Mesendoderm (in vitro differentiated cells): ENCODE results near the gene LMO1.

Experiments
- DNase-seq: peaks from one replicate; pipeline ENCODE4 v3.0.0; 2013
- H2AK5ac ChIP-seq: 2 replicates; pipeline ENCODE4 v1.6.1; 2013; ENCODE audit warnings: low read length, inconsistent platforms
- H2BK120ac ChIP-seq: 2 replicates; pipeline ENCODE4 v1.6.1; 2013; ENCODE audit warnings: low read depth, mild to moderate bottlenecking, low read length, moderate library complexity, mixed read lengths
- H2BK15ac ChIP-seq: replicated peaks from 2 replicates; pipeline ENCODE4 v1.6.1; 2013; ENCODE audit warnings: low read depth, mild to moderate bottlenecking, moderate library complexity
- H2BK5ac ChIP-seq: 2 replicates; pipeline ENCODE4 v1.6.1; 2013; ENCODE audit warnings: low read length, inconsistent platforms
- H3K18ac ChIP-seq: 2 replicates; pipeline ENCODE4 v1.6.1; 2013; ENCODE audit warnings: mild to moderate bottlenecking, low read length, mixed read lengths
- H3K23ac ChIP-seq: one replicate; pipeline ENCODE4 v1.6.1; 2013; ENCODE audit warnings: low read length
- H3K27ac ChIP-seq: 2 replicates; pipeline ENCODE4 v1.5.1; 2013; ENCODE audit warnings: low read depth, mild to moderate bottlenecking, inconsistent platforms, low read length, moderate library complexity
- H3K27me3 ChIP-seq: 2 replicates; pipeline ENCODE4 v1.6.1; 2013; ENCODE audit warnings: low read length, control low read depth, mild to moderate bottlenecking, inconsistent platforms; ENCODE audit not compliant: insufficient read depth, poor library complexity
- H3K36me3 ChIP-seq: 2 replicates; pipeline ENCODE4 v1.6.1; 2013; ENCODE audit warnings: low read length, inconsistent platforms; ENCODE audit not compliant: control insufficient read depth, insufficient read depth
- H3K4ac ChIP-seq: one replicate; pipeline ENCODE4 v1.6.1; 2013; ENCODE audit warnings: low read depth, mild to moderate bottlenecking, low read length, moderate library complexity
- H3K4me1 ChIP-seq: 2 replicates; pipeline ENCODE4 v1.6.1; 2013; ENCODE audit warnings: low read depth, low read length, inconsistent platforms; ENCODE audit not compliant: control insufficient read depth
- H3K4me2 ChIP-seq: 2 replicates; pipeline ENCODE4 v1.6.1; 2013; ENCODE audit warnings: low read length
- H3K4me3 ChIP-seq: 2 replicates; pipeline ENCODE4 v1.5.1; 2013; ENCODE audit warnings: mild to moderate bottlenecking, low read length
- H3K56ac ChIP-seq: one replicate; pipeline ENCODE4 v1.6.1; 2013; ENCODE audit warnings: low read length
- H3K79me1 ChIP-seq: 2 replicates; pipeline ENCODE4 v1.6.1; 2013; ENCODE audit warnings: low read length, inconsistent platforms
- H3K79me2 ChIP-seq: 2 replicates; pipeline ENCODE4 v1.6.1; 2013; ENCODE audit warnings: mild to moderate bottlenecking, low read length; ENCODE audit not compliant: control insufficient read depth, insufficient read depth
- H3K9ac ChIP-seq: 2 replicates; pipeline ENCODE4 v1.6.1; 2013; ENCODE audit warnings: low read length, inconsistent platforms
- H4K5ac ChIP-seq: one replicate; pipeline ENCODE4 v1.6.1; 2013; ENCODE audit warnings: low read length
- H4K8ac ChIP-seq: one replicate; pipeline ENCODE4 v1.6.1; 2013; ENCODE audit warnings: low read depth, mild to moderate bottlenecking, control low read depth, low read length, moderate library complexity
- WGBS: extraction: QIAGEN DNeasy Blood & Tissue Kit; methylation state at CpG from one replicate; pipeline ENCODE4 v1.1.7; 2013; ENCODE audit warnings: low lambda C conversion rate, missing lambda C conversion rate; ENCODE audit not compliant: insufficient coverage; ENCODE audit errors: extremely low coverage; 5-methylcytosine and 5-hydroxymethylcytosine counted together

LMO1 gene

GRCh38 chr11:8192016-8192895 lies 71.4 kb downstream of the LMO1 start:
- Histone ChIP-seq H2BK15ac (no peak overlapping the region), H2BK120ac (no peak overlapping the region), H3K4ac (no peak overlapping the region), H3K79me1 (no peaks in the 10 kb centered on the region), H3K18ac (no peak overlapping the region), H3K4me2 (no peak overlapping the region), H4K5ac (no peak overlapping the region), H3K4me1 (no peaks in the 10 kb centered on the region), H3K9ac (no peak overlapping the region), H2AK5ac (no peak overlapping the region), H3K36me3 (no peaks in the 10 kb centered on the region), H3K27ac (no peak overlapping the region), H3K4me3 (no peak overlapping the region), H3K79me2 (no peaks in the 10 kb centered on the region), H3K27me3 (no peaks in the 10 kb centered on the region), H2BK5ac (no peak overlapping the region), H3K56ac (no peak overlapping the region), H3K23ac (no peak overlapping the region), H4K8ac (no peak overlapping the region)
- peak; percentile 88 for DNase-seq
- no CpG with 5 or more reads among the region's 19 CpGs for WGBS

GRCh38 chr11:8190431-8190830 lies 73.2 kb downstream of the LMO1 start:
- H3K36me3 ChIP-seq, result no peaks in the 10 kb centered on the region
- no peak overlapping the region for H4K5ac ChIP-seq
- H3K79me1 ChIP-seq, result no peaks in the 10 kb centered on the region
- H2BK15ac ChIP-seq, result no peak overlapping the region
- H3K4me3 ChIP-seq, result no peak overlapping the region
- H2BK120ac ChIP-seq, result no peak overlapping the region
- H2AK5ac ChIP-seq, result no peak overlapping the region
- no peak overlapping the region for H4K8ac ChIP-seq
- H2BK5ac ChIP-seq, result no peak overlapping the region
- H3K4me2 ChIP-seq, result no peak overlapping the region
- DNase-seq, result no peak
- H3K18ac ChIP-seq, result no peak overlapping the region
- H3K27me3 ChIP-seq, result no peaks in the 10 kb centered on the region
- no peak overlapping the region for H3K4ac ChIP-seq
- H3K4me1 ChIP-seq, result no peaks in the 10 kb centered on the region
- no peak overlapping the region for H3K9ac ChIP-seq
- H3K79me2 ChIP-seq, result no peaks in the 10 kb centered on the region
- H3K23ac ChIP-seq, result no peak overlapping the region
- H3K27ac ChIP-seq, result no peak overlapping the region
- no peak overlapping the region for H3K56ac ChIP-seq
- no CpG with 5 or more reads among the region's 2 CpGs for WGBS

- H3K23ac ChIP-seq, result no peak overlapping the region
- no peak for DNase-seq
- WGBS, result no CpG with 5 or more reads among the region's 2 CpGs
- no peak overlapping the region for H3K4me2 ChIP-seq
- no peak overlapping the region for H4K5ac ChIP-seq
- no peak overlapping the region for H2BK15ac ChIP-seq
- H2BK120ac ChIP-seq, result no peak overlapping the region
- no peak overlapping the region for H2BK5ac ChIP-seq
- H3K18ac ChIP-seq, result no peak overlapping the region
- no peak overlapping the region for H3K4ac ChIP-seq
- H3K36me3 ChIP-seq, result no peaks in the 10 kb centered on the region
- H4K8ac ChIP-seq, result no peak overlapping the region
- no peaks in the 10 kb centered on the region for H3K27me3 ChIP-seq
- no peak overlapping the region for H3K4me3 ChIP-seq
- H3K27ac ChIP-seq, result no peak overlapping the region
- H3K4me1 ChIP-seq, result no peaks in the 10 kb centered on the region
- H2AK5ac ChIP-seq, result no peak overlapping the region
- H3K79me1 ChIP-seq, result no peaks in the 10 kb centered on the region
- no peak overlapping the region for H3K56ac ChIP-seq
- no peak overlapping the region for H3K9ac ChIP-seq
- no peaks in the 10 kb centered on the region for H3K79me2 ChIP-seq
Observed at GRCh38 chr11:8186429-8186828, 77.2 kb downstream of the LMO1 start.

- Histone ChIP-seq H4K5ac (no peak overlapping the region), H3K56ac (no peak overlapping the region), H3K23ac (no peak overlapping the region), H3K4me2 (no peak overlapping the region), H4K8ac (no peak overlapping the region), H3K79me1 (no peaks in the 10 kb centered on the region), H3K4me3 (no peak overlapping the region), H3K27ac (no peak overlapping the region), H3K36me3 (no peaks in the 10 kb centered on the region), H2BK120ac (no peak overlapping the region), H2AK5ac (no peak overlapping the region), H3K4me1 (no peaks in the 10 kb centered on the region), H3K18ac (no peak overlapping the region), H3K79me2 (no peaks in the 10 kb centered on the region), H3K4ac (no peak overlapping the region), H3K9ac (no peak overlapping the region), H3K27me3 (no peaks in the 10 kb centered on the region), H2BK5ac (no peak overlapping the region), H2BK15ac (no peak overlapping the region)
- WGBS, result no CpG with 5 or more reads among the region's 5 CpGs
- no peak for DNase-seq
Observed at GRCh38 chr11:8183111-8183510, 80.6 kb downstream of the LMO1 start.

- Histone ChIP-seq H3K4ac (no peak overlapping the region), H3K4me2 (no peak overlapping the region), H3K27ac (no peak overlapping the region)
Observed at GRCh38 chr11:8180469-8180868, 83.2 kb downstream of the LMO1 start.

GRCh38 chr11:8178297-8178696 lies 85.4 kb downstream of the LMO1 start:
- H2AK5ac ChIP-seq, result no peak overlapping the region
- no peak overlapping the region for H3K18ac ChIP-seq
- H3K23ac ChIP-seq, result no peak overlapping the region
- no peaks in the 10 kb centered on the region for H3K36me3 ChIP-seq
- no peak overlapping the region for H3K4me3 ChIP-seq
- DNase-seq, result peak; percentile 50
- H3K27me3 ChIP-seq, result no peaks in the 10 kb centered on the region
- no peak overlapping the region for H4K5ac ChIP-seq
- no peak overlapping the region for H3K27ac ChIP-seq
- no peaks in the 10 kb centered on the region for H3K4me1 ChIP-seq
- H3K4ac ChIP-seq, result no peak overlapping the region
- H4K8ac ChIP-seq, result no peak overlapping the region
- H3K9ac ChIP-seq, result no peak overlapping the region
- H2BK15ac ChIP-seq, result no peak overlapping the region
- H3K79me2 ChIP-seq, result no peaks in the 10 kb centered on the region
- H3K79me1 ChIP-seq, result no peaks in the 10 kb centered on the region
- H3K56ac ChIP-seq, result no peak overlapping the region
- no peak overlapping the region for H3K4me2 ChIP-seq
- no peak overlapping the region for H2BK120ac ChIP-seq
- no peak overlapping the region for H2BK5ac ChIP-seq
- no CpG with 5 or more reads among the region's 1 CpG for WGBS

More at GRCh38 chr11:8180469-8180868, 83.2 kb downstream of the LMO1 start:
- no peak overlapping the region for H3K23ac ChIP-seq
- H3K4me3 ChIP-seq, result no peak overlapping the region
- WGBS, result no CpG with 5 or more reads among the region's 4 CpGs
- no peaks in the 10 kb centered on the region for H3K36me3 ChIP-seq
- no peak overlapping the region for H4K5ac ChIP-seq
- no peak overlapping the region for H2BK120ac ChIP-seq
- H3K9ac ChIP-seq, result no peak overlapping the region
- H2BK15ac ChIP-seq, result no peak overlapping the region
- no peaks in the 10 kb centered on the region for H3K27me3 ChIP-seq
- H3K79me2 ChIP-seq, result no peaks in the 10 kb centered on the region
- no peak overlapping the region for H2AK5ac ChIP-seq
- no peaks in the 10 kb centered on the region for H3K4me1 ChIP-seq
- no peaks in the 10 kb centered on the region for H3K79me1 ChIP-seq
- H3K18ac ChIP-seq, result no peak overlapping the region
- no peak overlapping the region for H2BK5ac ChIP-seq
- H3K56ac ChIP-seq, result no peak overlapping the region
- no peak overlapping the region for H4K8ac ChIP-seq
- no peak for DNase-seq
